ENCODE measurements around the gene KLHL1.

- TF ChIP-seq CTCF (IDR thresholded peaks at IDR 0.05), result no peak
- TF ChIP-seq POLR2A (IDR thresholded peaks at IDR 0.05), result no peak
These were observed 132.8 kb downstream of the KLHL1 start for GRCh38 chr13:69975496-69975895.

Data from uterus (tissue), 2 donors.